Neural crest cell (in vitro differentiated cells): ENCODE results near the gene PDZD7. TPM values are rescaled to one million over a fixed set of nuclear protein-coding genes. Genes with fewer than 3 reads are reported as not detected.

Source experiments
- DNase-seq: peaks from one replicate; pipeline ENCODE4 v3.0.0; 2021; ENCODE audit warnings: low read depth, mixed read lengths, low spot score
- H3K27ac Mint-ChIP-seq: one replicate; pipeline ENCODE4 v1.8.0; 2021; ENCODE audit warnings: mild to moderate bottlenecking, mixed read lengths; ENCODE audit not compliant: unreplicated experiment
- H3K27me3 Mint-ChIP-seq: 2 replicates; pipeline ENCODE4 v1.8.0; 2021; ENCODE audit warnings: low read depth, mild to moderate bottlenecking, mixed read lengths
- H3K36me3 Mint-ChIP-seq: 2 replicates; pipeline ENCODE4 v1.8.0; 2021; ENCODE audit warnings: low read depth, mild to moderate bottlenecking, mixed read lengths
- H3K4me1 Mint-ChIP-seq: 2 replicates; pipeline ENCODE4 v1.8.0; 2021; ENCODE audit warnings: mixed read lengths
- H3K4me3 Mint-ChIP-seq: one replicate; pipeline ENCODE4 v1.8.0; 2021; ENCODE audit warnings: mild to moderate bottlenecking, mixed read lengths
- H3K9me3 Mint-ChIP-seq: 2 replicates; pipeline ENCODE4 v1.8.0; 2021; ENCODE audit warnings: mixed read lengths
- CTCF ChIP-seq: fragments of 200-600 bp; sonication (generic); conservative IDR thresholded peaks from 2 replicates; pipeline ENCODE4 v1.5.0; 2021; ENCODE audit warnings: antibody characterized with exemption, mild to moderate bottlenecking
- total RNA-seq: library from RNA; stranded (reverse); gene quantifications from 2 replicates; pipeline ENCODE4 v1.2.1, GENCODE V29; 2021

The PDZD7 gene
- total RNA-seq, 1 donor from 2014 or later: 0.68 TPM

- no peak overlapping the region for H3K27ac Mint-ChIP-seq
- peaks cover 44% of the 10 kb centered on the region for H3K27me3 Mint-ChIP-seq
- no peaks in the 10 kb centered on the region for H3K9me3 Mint-ChIP-seq
- H3K4me1 Mint-ChIP-seq: peaks cover 14% of the 10 kb centered on the region
- H3K4me3 Mint-ChIP-seq: no peak overlapping the region
- H3K36me3 Mint-ChIP-seq: no peaks in the 10 kb centered on the region
- TF ChIP-seq CTCF: no peak
- DNase-seq: no peak
Observed at GRCh38 chr10:101027106-101027720, 3.7 kb downstream of the PDZD7 start.

GRCh38 chr10:101022967-101023705 is 7.8 kb downstream of the PDZD7 start:
- DNase-seq: no peak
- TF ChIP-seq CTCF: no peak
- Mint-ChIP-seq H3K4me1 (peaks cover 3% of the 10 kb centered on the region), H3K9me3 (no peaks in the 10 kb centered on the region), H3K27ac (no peak overlapping the region), H3K27me3 (peaks cover 40% of the 10 kb centered on the region), H3K36me3 (no peaks in the 10 kb centered on the region), H3K4me3 (no peak overlapping the region)

- Mint-ChIP-seq H3K9me3 (no peaks in the 10 kb centered on the region), H3K4me1 (peaks cover 3% of the 10 kb centered on the region), H3K27me3 (peaks cover 47% of the 10 kb centered on the region), H3K4me3 (no peak overlapping the region), H3K36me3 (no peaks in the 10 kb centered on the region), H3K27ac (no peak overlapping the region)
- no peak for DNase-seq
- TF ChIP-seq CTCF: no peak
Observed at GRCh38 chr10:101021692-101022251, 9.2 kb downstream of the PDZD7 start.

- Mint-ChIP-seq H3K4me3 (no peak overlapping the region), H3K36me3 (no peaks in the 10 kb centered on the region), H3K27ac (no peak overlapping the region), H3K9me3 (no peaks in the 10 kb centered on the region), H3K4me1 (peaks cover 3% of the 10 kb centered on the region), H3K27me3 (peaks cover 52% of the 10 kb centered on the region)
- DNase-seq: no peak
- no peak for TF ChIP-seq CTCF
Observed at GRCh38 chr10:101021239-101021638, 9.7 kb downstream of the PDZD7 start.

- TF ChIP-seq CTCF: no peak
Observed at GRCh38 chr10:101020427-101021075, 10.4 kb downstream of the PDZD7 start.

More at GRCh38 chr10:101020427-101021075, 10.4 kb downstream of the PDZD7 start:
- Mint-ChIP-seq H3K27ac (no peak overlapping the region), H3K27me3 (peaks cover 57% of the 10 kb centered on the region), H3K4me3 (no peak overlapping the region), H3K9me3 (no peaks in the 10 kb centered on the region), H3K36me3 (no peaks in the 10 kb centered on the region), H3K4me1 (peaks cover 3% of the 10 kb centered on the region)
- no peak for DNase-seq
